Measurements from ENCODE around the gene PDZD4. TPM values are rescaled to one million over a fixed set of nuclear protein-coding genes. Genes with fewer than 3 reads are reported as not detected.

Gene PDZD4
- total RNA-seq, 4 donors from 2014 or later, result 3.2 to 7.0 (median 4.5) TPM

DNA sequence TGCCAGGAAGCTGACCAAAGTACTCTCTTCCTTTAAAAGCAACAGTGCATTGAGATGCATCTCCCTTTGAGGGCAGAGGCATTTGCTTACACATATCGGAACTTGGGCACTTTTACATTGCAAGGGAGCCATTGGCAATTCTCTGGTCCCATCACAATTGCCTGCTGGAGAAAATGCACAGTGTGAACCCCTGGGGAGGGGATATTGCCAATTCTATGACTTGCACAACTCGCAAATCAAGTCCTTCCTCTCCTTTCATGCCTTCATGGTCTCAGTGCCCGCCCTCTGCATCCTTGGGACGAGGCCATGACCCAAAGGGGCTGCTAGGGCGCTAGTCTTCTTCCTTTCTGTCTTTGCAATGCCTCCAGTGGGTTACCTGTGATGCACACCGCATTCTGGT is 14.9 kb upstream of the PDZD4 start:
- Histone ChIP-seq H3K27me3 (peaks cover 7% of the 10 kb centered on the region), H3K4me3 (replicated peaks in 1 of 3) (no peak overlapping the region), H3K27ac (no peak overlapping the region), H3K9me3 (no peaks in the 10 kb centered on the region), H3K4me1 (no peaks in the 10 kb centered on the region), H3K36me3 (no peaks in the 10 kb centered on the region)
- DNase-seq, result no peak
- intact Hi-C loops (cut with DNase I), result no loop called here
- 37 to 44% methylated on average over 6 of the region's 6 CpGs for WGBS, 2 donors
- TF ChIP-seq POLR2A (IDR thresholded peaks at IDR 0.05), result no peak
- TF ChIP-seq, protein P1, sequence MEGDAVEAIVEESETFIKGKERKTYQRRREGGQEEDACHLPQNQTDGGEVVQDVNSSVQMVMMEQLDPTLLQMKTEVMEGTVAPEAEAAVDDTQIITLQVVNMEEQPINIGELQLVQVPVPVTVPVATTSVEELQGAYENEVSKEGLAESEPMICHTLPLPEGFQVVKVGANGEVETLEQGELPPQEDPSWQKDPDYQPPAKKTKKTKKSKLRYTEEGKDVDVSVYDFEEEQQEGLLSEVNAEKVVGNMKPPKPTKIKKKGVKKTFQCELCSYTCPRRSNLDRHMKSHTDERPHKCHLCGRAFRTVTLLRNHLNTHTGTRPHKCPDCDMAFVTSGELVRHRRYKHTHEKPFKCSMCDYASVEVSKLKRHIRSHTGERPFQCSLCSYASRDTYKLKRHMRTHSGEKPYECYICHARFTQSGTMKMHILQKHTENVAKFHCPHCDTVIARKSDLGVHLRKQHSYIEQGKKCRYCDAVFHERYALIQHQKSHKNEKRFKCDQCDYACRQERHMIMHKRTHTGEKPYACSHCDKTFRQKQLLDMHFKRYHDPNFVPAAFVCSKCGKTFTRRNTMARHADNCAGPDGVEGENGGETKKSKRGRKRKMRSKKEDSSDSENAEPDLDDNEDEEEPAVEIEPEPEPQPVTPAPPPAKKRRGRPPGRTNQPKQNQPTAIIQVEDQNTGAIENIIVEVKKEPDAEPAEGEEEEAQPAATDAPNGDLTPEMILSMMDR (IDR thresholded peaks at IDR 0.05), result no peak

DNA sequence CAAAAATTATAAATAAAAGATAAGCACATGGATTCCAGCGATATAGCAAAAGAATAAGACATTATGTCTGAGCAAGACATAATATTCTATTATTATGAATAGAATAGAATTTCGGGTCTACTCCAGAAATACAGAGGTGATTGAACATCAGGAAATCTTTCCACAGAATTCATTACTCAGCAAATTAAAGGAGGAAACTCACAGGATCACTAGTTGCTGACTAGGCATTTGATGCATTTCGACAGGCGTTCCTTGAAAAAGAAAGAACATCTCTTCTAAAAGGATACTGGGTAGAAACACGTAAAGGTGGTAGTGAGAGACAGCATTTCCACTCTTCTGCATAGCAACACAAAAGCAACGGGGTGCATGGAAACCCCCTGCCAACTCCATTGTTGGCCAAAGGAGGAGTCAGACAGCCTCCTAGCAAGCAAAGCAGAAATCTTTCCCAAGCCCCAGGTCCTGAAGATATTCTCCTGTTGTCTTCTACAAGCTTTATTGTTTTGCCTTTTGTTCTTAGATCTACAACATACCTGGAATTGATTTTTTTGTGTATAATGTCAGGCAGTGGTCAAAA is 14.3 kb upstream of the PDZD4 start:
- intact Hi-C loops (cut with DNase I), result no loop called here
- peaks cover 7% of the 10 kb centered on the region for H3K27me3 ChIP-seq
- no peak overlapping the region for H3K4me3 ChIP-seq (replicated peaks in 1 of 3)
- WGBS, 2 donors, result 14 to 23% methylated on average over 6 of the region's 6 CpGs
- H3K9me3 ChIP-seq, result no peaks in the 10 kb centered on the region
- no peaks in the 10 kb centered on the region for H3K36me3 ChIP-seq
- no peak overlapping the region for H3K27ac ChIP-seq
- no peak for DNase-seq
- no peaks in the 10 kb centered on the region for H3K4me1 ChIP-seq
- TF ChIP-seq, protein P1 (IDR thresholded peaks at IDR 0.05), result no peak
- TF ChIP-seq POLR2A (IDR thresholded peaks at IDR 0.05), result no peak

DNA sequence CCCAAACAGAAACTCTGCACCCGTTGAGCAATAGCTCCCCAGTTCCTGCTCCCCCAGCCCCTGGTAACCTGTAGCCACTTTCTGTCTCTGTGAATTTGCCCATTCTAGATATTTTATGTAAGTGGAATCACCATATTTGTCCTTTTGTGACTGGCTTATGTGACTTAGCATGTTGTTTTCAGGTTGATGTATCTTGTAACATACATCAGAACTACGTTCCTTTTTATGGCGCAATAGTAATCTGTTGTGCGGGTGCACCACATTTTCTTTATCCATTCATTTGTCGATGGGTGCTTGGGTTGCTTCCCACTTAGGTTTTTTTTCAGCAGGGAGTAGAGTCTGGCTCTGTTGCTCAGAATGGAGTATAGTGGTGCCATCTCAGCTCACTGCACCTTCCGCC is 6.6 kb upstream of the PDZD4 start:
- no peak overlapping the region for H3K4me3 ChIP-seq (replicated peaks in 1 of 3)
- H3K9me3 ChIP-seq, result no peaks in the 10 kb centered on the region
- no peaks in the 10 kb centered on the region for H3K36me3 ChIP-seq
- H3K27ac ChIP-seq, result no peak overlapping the region
- no peaks in the 10 kb centered on the region for H3K4me1 ChIP-seq
- intact Hi-C loops (cut with DNase I), result no loop called here
- H3K27me3 ChIP-seq, result no peaks in the 10 kb centered on the region
- TF ChIP-seq, protein P1 (IDR thresholded peaks at IDR 0.05), result no peak
- no peak for TF ChIP-seq POLR2A (IDR thresholded peaks at IDR 0.05)
- DNase-seq, result no peak
- WGBS, 2 donors, result 95% methylated on average over 6 of the region's 6 CpGs

DNA sequence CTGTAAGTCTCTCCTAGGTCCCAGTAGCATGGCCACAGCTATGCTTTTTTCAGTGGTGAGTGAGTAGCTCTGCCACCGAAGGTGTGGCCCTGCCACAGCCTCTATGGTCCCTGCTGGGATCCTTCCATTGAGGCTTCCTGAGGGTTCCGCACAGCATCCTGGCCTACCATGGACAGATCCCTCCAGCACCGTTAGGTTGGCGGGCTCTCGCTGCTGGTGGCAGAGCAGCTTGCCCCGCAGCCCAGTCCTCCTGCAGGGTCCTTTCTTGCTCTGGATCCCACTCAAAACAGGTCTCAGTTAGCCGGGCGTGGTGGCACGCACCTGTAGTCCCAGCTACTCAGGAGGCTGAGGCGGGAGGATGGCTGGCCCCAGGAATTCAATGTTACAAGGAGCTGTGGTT is 2.4 kb upstream of the PDZD4 start:
- DNase-seq, result no peak
- WGBS, 2 donors, result 80% methylated on average over 1 of the region's 10 CpGs; no CpG with 5 or more reads in 1 of the 2 donors
- H3K9me3 ChIP-seq, result no peaks in the 10 kb centered on the region
- no peak overlapping the region for H3K27ac ChIP-seq
- H3K27me3 ChIP-seq, result peaks cover 15% of the 10 kb centered on the region
- TF ChIP-seq, protein P1 (IDR thresholded peaks at IDR 0.05), result no peak
- no peak for TF ChIP-seq POLR2A (IDR thresholded peaks at IDR 0.05)
- peaks cover 0 to 7% of the 10 kb centered on the region in 2 donors for H3K4me1 ChIP-seq
- no peaks in the 10 kb centered on the region for H3K36me3 ChIP-seq
- intact Hi-C loops (cut with DNase I), result no loop called here
- no peak overlapping the region for H3K4me3 ChIP-seq (replicated peaks in 1 of 3)

DNA sequence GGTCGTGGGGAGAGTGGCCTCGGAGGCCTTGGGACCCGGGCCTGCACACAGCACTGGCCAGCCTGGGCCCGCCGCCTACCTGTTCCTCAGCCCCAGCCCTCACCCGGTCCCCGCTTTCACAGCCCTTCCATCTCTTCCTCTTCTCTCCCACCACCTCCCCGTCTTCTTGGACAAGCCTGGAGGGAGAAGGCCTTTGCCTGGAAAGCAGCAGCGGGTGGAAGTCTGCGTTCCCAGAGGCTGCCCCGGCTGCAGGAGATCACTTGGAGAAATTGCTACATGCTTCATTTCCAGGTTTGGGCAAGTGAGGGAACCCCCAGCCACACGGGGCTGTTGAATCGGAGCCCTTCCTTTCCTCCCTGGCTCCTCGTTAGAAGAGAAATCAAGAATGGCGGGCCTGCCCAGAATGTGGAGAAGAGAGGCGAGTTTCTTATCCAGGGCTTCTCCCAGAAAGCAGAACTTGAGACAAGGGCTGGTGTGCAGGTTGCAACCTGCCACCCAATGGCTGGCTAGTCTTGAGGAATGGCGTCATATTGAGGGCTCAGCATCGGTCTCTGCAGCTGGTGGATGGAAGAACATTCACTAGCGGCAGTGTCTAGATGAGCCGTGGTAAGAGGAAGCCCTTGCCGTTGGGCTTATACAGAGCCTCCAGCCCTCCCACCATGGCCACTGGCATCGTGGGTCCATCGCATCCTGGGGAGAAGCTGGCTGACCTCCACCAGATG is 1.2 kb upstream of the PDZD4 start:
- intact Hi-C loops (cut with DNase I), result no loop called here
- no peak overlapping the region for H3K4me3 ChIP-seq (replicated peaks in 1 of 3)
- no peak for TF ChIP-seq POLR2A (IDR thresholded peaks at IDR 0.05)
- TF ChIP-seq, protein P1 (IDR thresholded peaks at IDR 0.05), result no peak

More for the DNA sequence above, 1.2 kb upstream of the PDZD4 start:
- Histone ChIP-seq H3K9me3 (no peaks in the 10 kb centered on the region), H3K4me1 (peaks cover 0 to 7% of the 10 kb centered on the region in 2 donors), H3K36me3 (no peaks in the 10 kb centered on the region), H3K27ac (no peak overlapping the region), H3K27me3 (peaks cover 15% of the 10 kb centered on the region)
- 68% methylated on average over 17 to 20 of the region's 23 CpGs for WGBS, 2 donors
- no peak for DNase-seq

Data from thyroid gland (tissue), 4 donors.